ENCODE measurements around the gene ENTPD8.

The ENTPD8 gene

GRCh38 chr9:137441289-137441934 lies at the start of gene ENTPD8:
TSS of gene ENTPD8 (minus strand) at chr9:137441357. CDS start at chr9:137438285, 3,072 bp downstream.
- peak; percentile 38 to 43 for ATAC-seq (replicated peaks)
- peaks cover 7 to 16% of the 10 kb centered on the region in 2 donors for H3K4me1 Mint-ChIP-seq
- H3K9me3 Mint-ChIP-seq = no peaks in the 10 kb centered on the region
- peak within 1 kb of the TSS; percentile 69 to 75 for H3K4me3 Mint-ChIP-seq
- no peak for DNase-seq
- H3K27ac Mint-ChIP-seq = no peak within 1 kb of the TSS
- H3K36me3 Mint-ChIP-seq = no peaks in the 10 kb centered on the region
- H3K27me3 Mint-ChIP-seq = peaks cover 14 to 32% of the 10 kb centered on the region in 2 donors

GRCh38 chr9:137490532-137491186 lies 49.5 kb upstream of the ENTPD8 start:
- peaks cover 0 to 4% of the 10 kb centered on the region in 2 donors for H3K4me1 Mint-ChIP-seq
- H3K36me3 Mint-ChIP-seq = peaks cover 9 to 29% of the 10 kb centered on the region in 2 donors
- H3K27me3 Mint-ChIP-seq = no peaks in the 10 kb centered on the region
- no peak overlapping the region for H3K27ac Mint-ChIP-seq
- ATAC-seq (replicated peaks) (no peak), DNase-seq (no peak)
- no peaks in the 10 kb centered on the region for H3K9me3 Mint-ChIP-seq
- H3K4me3 Mint-ChIP-seq = no peak overlapping the region

DNA sequence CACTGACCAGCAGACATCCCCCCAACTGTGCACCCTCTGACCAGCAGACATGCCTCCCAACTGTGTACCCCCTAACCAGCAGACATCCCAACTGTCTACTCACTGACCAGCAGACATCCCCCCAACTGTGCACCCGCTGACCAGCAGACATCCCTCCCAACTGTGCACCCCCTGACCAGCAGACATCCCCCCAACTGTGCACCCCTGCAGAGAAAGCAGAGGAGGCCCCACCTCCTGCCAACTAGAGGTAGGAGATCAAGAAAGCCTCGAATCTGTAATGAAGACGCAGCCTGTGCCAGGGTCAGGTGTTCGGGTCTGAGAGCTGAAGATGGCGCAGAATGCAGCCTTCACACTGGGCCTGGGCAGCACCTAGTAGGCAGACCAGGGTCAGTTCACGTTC lies 47.7 kb upstream of the ENTPD8 start:
- H3K27me3 Mint-ChIP-seq = no peaks in the 10 kb centered on the region
- H3K27ac Mint-ChIP-seq = no peak overlapping the region
- H3K4me1 Mint-ChIP-seq = no peaks in the 10 kb centered on the region
- no peaks in the 10 kb centered on the region for H3K9me3 Mint-ChIP-seq
- ATAC-seq (replicated peaks) (no peak), DNase-seq (no peak)
- no peak overlapping the region for H3K4me3 Mint-ChIP-seq
- H3K36me3 Mint-ChIP-seq = peaks cover 9 to 23% of the 10 kb centered on the region in 2 donors

DNA sequence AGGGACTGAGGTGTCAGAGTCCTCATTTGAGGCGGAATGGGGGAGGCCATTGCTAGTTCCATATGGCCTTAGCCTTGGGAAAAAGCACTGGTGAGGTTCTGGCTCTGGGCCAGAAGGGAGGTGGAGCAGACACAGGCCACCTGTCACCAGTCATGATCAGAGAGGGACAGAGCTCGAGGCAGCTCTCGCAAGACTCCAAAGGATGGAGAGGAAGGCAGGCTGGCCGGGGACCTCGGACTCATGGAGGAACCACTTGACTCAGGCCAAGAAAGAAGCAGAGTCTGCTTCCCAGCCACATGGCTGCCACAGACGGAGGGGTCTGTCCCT lies 47.1 kb upstream of the ENTPD8 start:
- peaks cover 9 to 23% of the 10 kb centered on the region in 2 donors for H3K36me3 Mint-ChIP-seq
- no peaks in the 10 kb centered on the region for H3K4me1 Mint-ChIP-seq
- no peaks in the 10 kb centered on the region for H3K27me3 Mint-ChIP-seq
- H3K9me3 Mint-ChIP-seq = no peaks in the 10 kb centered on the region
- H3K4me3 Mint-ChIP-seq = no peak overlapping the region
- DNase-seq = no peak
- H3K27ac Mint-ChIP-seq = no peak overlapping the region
- no peak for ATAC-seq (replicated peaks)

DNA sequence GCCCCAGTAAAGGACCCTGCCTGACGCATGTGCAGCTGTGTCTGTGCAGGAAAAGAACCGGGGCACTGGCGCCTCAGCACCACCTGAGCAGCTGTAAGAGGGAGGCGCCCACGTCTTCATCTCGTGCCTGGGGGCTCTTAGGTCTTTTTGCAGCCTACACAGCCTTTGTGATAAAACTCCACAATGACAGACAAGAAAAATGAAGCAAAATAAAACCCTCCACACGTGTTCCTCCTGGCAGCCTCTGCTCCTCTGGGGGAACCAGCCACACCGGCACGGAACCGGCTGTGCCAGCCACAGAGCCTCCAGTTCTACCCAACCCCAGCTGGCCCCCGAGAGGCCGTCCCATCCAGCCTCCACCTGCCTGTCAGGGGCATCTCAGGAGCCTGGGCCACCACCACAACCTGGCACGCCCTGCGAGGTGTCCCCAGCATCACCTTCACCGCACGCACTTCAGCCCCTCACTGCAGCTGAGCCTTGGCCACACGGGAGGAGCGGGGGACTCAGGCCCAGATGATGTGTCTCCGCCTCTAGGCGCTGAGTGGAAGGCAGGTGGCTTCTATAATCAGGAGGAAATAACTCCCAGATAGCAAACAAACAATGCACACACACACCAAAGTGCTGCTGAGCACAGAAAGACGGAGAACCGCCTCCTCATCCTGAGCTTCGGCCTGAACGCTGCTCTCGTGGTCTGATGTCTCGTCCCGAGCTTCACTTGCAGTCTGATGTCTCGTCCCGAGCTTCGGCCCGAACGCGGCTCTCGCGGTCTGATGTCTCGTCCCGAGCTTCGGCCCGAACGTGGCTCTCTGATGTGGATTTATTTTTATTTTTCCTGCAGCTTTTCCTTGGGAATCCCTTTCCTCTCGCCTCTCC lies 46.5 kb upstream of the ENTPD8 start:
- H3K4me1 Mint-ChIP-seq = no peaks in the 10 kb centered on the region
- no peaks in the 10 kb centered on the region for H3K27me3 Mint-ChIP-seq
- H3K27ac Mint-ChIP-seq = no peak overlapping the region
- DNase-seq (no peak), ATAC-seq (replicated peaks) (no peak)
- no peak overlapping the region for H3K4me3 Mint-ChIP-seq
- H3K9me3 Mint-ChIP-seq = no peaks in the 10 kb centered on the region
- H3K36me3 Mint-ChIP-seq = peaks cover 9 to 23% of the 10 kb centered on the region in 2 donors

DNA sequence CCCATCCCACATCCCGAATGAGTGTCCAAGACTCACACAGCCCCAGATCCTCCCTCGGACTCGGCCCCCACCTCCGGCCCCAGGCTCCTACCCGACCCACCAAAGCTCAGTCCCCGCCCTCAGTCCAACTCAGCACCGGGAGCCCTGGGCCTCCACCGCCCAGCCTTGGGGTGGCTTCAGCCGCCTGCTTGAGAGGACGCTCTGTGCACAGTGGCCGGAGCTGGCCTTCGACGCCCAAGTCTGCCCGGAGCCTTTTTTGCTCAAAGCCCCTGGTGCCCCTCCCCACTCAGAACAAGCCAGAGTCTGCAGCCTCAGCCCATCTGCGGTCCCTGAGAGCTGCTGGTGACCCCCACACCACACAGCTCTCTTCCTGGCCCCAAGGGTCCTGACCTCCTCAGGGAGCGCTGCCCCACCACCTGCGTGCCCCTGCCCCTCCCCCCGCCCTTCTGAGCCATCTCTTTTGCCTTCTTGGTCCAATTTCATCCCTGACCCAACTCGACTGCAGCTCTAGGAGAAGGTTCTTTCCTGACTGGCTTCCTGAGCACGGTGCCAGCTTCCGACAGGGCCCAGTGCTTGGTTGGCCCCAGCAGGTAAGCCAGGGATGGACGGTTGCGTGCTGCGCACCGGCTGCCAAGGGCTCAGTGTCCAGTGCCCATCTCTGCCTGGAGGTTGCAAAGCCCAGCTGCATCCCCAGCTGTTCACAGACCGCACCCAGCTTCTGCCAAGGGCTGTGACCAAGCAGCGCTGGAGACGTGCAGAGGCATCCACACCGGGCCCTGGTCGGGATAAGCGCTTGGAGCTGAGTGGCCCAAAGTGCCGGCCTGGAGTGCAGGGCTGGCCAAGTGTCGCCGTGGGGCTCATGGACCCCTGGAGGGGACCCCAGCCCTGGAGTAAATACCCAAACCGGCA lies 45.6 kb upstream of the ENTPD8 start:
- no peaks in the 10 kb centered on the region for H3K27me3 Mint-ChIP-seq
- ATAC-seq (replicated peaks) (no peak), DNase-seq (no peak)
- no peaks in the 10 kb centered on the region for H3K9me3 Mint-ChIP-seq
- no peak overlapping the region for H3K27ac Mint-ChIP-seq
- H3K36me3 Mint-ChIP-seq = peaks cover 9 to 20% of the 10 kb centered on the region in 2 donors
- H3K4me3 Mint-ChIP-seq = no peak overlapping the region
- peaks cover 4 to 7% of the 10 kb centered on the region in 2 donors for H3K4me1 Mint-ChIP-seq

DNA sequence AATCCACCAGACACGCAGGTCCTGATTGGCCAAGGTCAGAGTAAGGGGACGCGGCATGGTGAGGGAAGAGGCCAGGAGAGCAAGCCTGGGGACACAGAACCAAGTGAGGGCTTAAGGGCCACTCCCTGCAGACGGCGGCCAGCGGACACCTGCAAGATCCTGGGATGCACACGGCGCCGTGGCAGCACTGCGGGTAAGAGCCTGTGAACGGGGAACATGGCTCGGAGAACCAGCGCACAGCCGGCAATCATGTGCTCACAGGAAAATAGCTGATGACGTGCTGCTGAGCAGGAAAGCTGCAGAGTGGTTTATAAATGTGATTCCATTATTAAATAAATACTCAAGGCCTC lies 45.0 kb upstream of the ENTPD8 start:
- H3K27ac Mint-ChIP-seq = no peak overlapping the region
- H3K27me3 Mint-ChIP-seq = no peaks in the 10 kb centered on the region
- ATAC-seq (replicated peaks) (no peak), DNase-seq (no peak)
- no peak overlapping the region for H3K4me3 Mint-ChIP-seq
- peaks cover 6 to 17% of the 10 kb centered on the region in 2 donors for H3K36me3 Mint-ChIP-seq
- H3K9me3 Mint-ChIP-seq = no peaks in the 10 kb centered on the region
- peaks cover 4 to 11% of the 10 kb centered on the region in 2 donors for H3K4me1 Mint-ChIP-seq

DNA sequence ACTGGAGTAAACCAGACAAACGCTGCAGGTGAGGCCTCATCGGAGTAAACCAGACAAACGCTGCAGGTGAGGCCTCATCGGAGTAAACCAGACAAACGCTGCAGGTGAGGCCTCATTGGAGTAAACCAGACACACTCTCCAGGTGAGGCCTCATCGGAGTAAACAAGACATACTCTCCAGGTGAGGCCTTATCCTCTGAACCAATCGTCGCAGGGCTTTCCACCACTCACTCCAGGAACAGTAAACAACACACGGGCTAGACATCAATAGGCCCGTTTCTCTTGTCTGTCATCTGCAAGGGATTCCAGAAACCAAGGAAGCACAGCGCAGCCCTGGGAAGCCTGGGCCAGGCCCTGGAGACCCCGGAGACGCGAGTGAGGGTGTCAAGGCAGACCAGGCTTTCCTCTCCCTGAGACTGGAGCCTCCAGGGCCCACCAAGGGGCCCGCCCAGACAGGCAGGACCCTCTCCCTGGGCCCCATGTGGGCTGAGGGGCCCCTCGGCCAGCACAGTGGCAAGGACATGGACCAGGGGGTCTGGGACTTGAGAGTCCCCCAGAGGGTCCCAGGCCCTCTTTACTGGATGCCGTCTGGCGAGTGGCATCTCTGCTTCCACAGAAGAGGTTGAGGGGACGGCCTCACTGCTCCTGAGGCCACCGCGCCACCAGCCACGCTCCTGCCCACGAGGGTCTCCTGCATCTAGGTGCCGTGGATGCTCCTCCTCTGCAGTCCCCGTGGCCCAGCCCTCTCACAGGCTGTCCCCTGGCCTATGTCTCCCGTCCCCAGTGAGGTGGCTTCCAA lies 44.4 kb upstream of the ENTPD8 start:
- ATAC-seq (replicated peaks) = no peak
- no peak overlapping the region for H3K27ac Mint-ChIP-seq
- no peaks in the 10 kb centered on the region for H3K27me3 Mint-ChIP-seq
- no peak for DNase-seq
- peaks cover 4 to 11% of the 10 kb centered on the region in 2 donors for H3K4me1 Mint-ChIP-seq
- no peaks in the 10 kb centered on the region for H3K9me3 Mint-ChIP-seq
- no peak overlapping the region for H3K4me3 Mint-ChIP-seq
- H3K36me3 Mint-ChIP-seq = peaks cover 4 to 14% of the 10 kb centered on the region in 2 donors

DNA sequence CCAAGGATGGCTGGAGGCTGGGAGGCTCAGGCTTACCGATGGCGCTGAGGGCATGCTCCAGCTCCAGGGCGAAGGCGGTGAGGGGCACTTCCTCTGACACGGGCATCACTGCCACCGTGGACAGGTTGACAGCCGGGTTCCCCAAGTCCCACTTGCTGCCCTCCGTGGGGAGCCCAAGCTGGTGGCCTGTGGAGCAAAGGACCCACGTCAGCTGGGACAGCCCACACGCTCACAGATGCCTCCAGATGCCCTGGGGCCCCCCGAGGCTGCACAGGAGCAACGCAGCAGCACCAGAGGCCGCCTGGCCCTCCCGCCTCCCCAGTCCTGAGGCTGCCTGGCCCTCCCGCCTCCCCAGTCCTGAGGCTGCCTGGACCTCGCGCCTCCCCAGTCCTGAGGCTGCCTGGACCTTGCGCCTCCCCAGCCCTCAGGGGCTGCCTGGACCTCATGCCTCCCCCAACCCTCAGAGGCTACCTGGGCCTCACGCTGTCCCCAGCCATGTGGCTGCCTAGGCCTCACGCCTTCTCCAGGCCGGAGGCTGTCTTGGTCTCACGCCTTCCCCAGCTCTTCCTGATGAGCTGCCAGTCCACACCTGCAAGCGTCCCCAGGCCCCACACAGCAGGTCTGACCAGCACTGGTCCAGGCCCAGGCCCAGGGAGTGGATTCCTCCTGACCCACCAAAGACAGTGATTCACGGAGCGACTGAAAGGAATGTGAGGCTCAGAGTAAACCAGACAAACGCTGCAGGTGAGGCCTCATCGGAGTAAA lies 43.6 kb upstream of the ENTPD8 start:
- ATAC-seq (replicated peaks) = no peak
- Mint-ChIP-seq H3K27ac (no peak overlapping the region), H3K27me3 (no peaks in the 10 kb centered on the region)

GRCh38 chr9:137482094-137482781 lies 41.1 kb upstream of the ENTPD8 start:
- no peaks in the 10 kb centered on the region for H3K9me3 Mint-ChIP-seq
- peaks cover 4 to 10% of the 10 kb centered on the region in 2 donors for H3K36me3 Mint-ChIP-seq
- peak; percentile 85 to 88 for ATAC-seq (replicated peaks)
- peak overlapping the region; percentile 9 for H3K27ac Mint-ChIP-seq
- no peak for DNase-seq
- peaks cover 4 to 11% of the 10 kb centered on the region in 2 donors for H3K4me1 Mint-ChIP-seq
- H3K27me3 Mint-ChIP-seq = no peaks in the 10 kb centered on the region
- H3K4me3 Mint-ChIP-seq = no peak overlapping the region

More for the DNA sequence above, 43.6 kb upstream of the ENTPD8 start:
- Mint-ChIP-seq H3K9me3 (no peaks in the 10 kb centered on the region), H3K36me3 (peaks cover 4 to 12% of the 10 kb centered on the region in 2 donors), H3K4me3 (no peak overlapping the region), H3K4me1 (peaks cover 4 to 11% of the 10 kb centered on the region in 2 donors)
- DNase-seq = no peak

DNA sequence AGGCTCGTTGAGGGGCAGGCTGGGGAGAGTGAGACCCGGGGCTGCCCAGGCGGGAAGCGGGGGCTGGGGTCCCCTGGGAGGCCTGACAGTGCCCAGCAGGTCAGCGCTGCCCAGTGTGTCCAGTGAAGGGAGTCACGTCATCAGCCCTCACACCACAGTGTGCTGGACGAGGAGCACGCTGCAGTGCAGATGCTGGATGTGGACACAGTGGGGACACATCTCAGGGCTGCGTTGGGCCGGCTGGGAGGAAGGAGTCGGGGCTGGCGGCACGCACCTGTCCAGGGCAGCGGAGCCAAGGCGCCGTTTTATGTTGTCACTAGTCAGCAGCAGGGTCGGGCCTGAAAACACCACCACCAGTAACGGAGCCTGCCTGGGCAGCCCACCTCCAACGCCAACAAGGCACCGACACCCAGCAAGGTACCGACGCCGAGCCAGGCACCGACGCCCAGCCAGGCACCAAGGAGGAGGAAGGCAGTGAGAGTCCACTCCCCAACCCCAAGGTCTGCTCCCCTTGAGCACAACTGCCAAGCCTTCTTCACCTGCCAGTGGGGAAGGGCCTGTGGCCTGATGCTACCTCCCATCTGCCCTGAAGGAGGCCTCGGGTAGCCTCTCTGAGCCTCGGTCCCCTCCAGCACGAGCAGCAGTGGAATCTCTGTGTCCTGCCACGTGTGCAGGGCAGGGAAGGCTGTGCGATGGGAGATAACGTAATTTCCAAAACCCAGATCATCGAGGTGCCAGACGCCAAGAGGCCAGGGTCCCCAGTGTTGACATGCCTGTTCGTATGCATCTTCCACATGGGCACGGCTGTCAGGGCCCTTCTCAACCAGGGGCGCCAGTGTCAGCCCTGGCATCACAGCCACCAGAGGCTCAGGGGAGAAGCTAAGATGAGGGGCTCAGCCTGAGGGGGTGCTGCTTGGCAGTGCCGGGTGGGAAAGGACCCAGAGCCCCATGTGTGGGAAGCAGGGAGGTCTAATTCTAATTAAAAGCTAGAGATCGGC lies 39.8 kb upstream of the ENTPD8 start:
- Mint-ChIP-seq H3K27ac (peak overlapping the region; percentile 9), H3K9me3 (peaks cover 3 to 4% of the 10 kb centered on the region in 2 donors), H3K4me3 (no peak overlapping the region), H3K4me1 (peaks cover 4 to 11% of the 10 kb centered on the region in 2 donors), H3K27me3 (no peaks in the 10 kb centered on the region), H3K36me3 (peaks cover 8 to 18% of the 10 kb centered on the region in 2 donors)
- ATAC-seq (replicated peaks) (no peak), DNase-seq (no peak)

All from stimulated activated naive B cell treated with anti-CD40 and anti-IgM and Interleukin-4, amounts not matched to agents 10 μg/mL and 1 μg/mL and 100 μg/mL, for 72 hours (primary cell).